Measurements from ENCODE around the gene NTN4. TPM values are rescaled to one million over a fixed set of nuclear protein-coding genes. Genes with fewer than 3 reads are reported as not detected.

NTN4 gene
- total and polyA plus RNA-seq, 4 donors = 3.2 to 30.5 (median 15.0) TPM

- no peak for DNase-seq (ENCODE audit: low spot score)
- H3K27me3 ChIP-seq (ENCODE audit: control insufficient read depth in 4 of 4, insufficient read depth in 4 of 4, low read length in 3 of 4) = no peaks in the 10 kb centered on the region
- H3K9ac ChIP-seq (ENCODE audit: low read depth in 1 of 2, low read length in 2 of 2) = no peak overlapping the region
- no peak overlapping the region for H3K4me3 ChIP-seq (ENCODE audit: low read depth in 1 of 3, low read length in 3 of 3)
- 93% methylated on average over 7 of the region's 7 CpGs for WGBS
- TF ChIP-seq CTCF (IDR thresholded peaks at IDR 0.05; ENCODE audit: low read depth, low read length, missing input control) (no peak), ATF3 (IDR thresholded peaks at IDR 0.05) (no peak), FOXA1 (IDR thresholded peaks at IDR 0.05) (no peak), EGR1 (IDR thresholded peaks at IDR 0.05; ENCODE audit: low read depth in 2 of 2) (no peak), RXRA (IDR thresholded peaks at IDR 0.05) (no peak), GABPA (IDR thresholded peaks at IDR 0.05 in 1 of 2, conservative IDR thresholded peaks at IDR 0.05 in 1 of 2) (no peak), ZBTB33 (IDR thresholded peaks at IDR 0.05) (no peak), HNF4A (conservative IDR thresholded peaks at IDR 0.05) (no peak), NR2F2 (IDR thresholded peaks at IDR 0.05) (no peak), HNF4G (IDR thresholded peaks at IDR 0.05) (no peak), FOXA2 (IDR thresholded peaks at IDR 0.05) (no peak), YY1 (IDR thresholded peaks at IDR 0.05) (no peak), JUND (IDR thresholded peaks at IDR 0.05) (no peak), REST (IDR thresholded peaks at IDR 0.05) (no peak), RAD21 (IDR thresholded peaks at IDR 0.05) (no peak), TAF1 (conservative IDR thresholded peaks at IDR 0.05) (no peak)
- H3K27ac ChIP-seq (ENCODE audit: low read depth in 1 of 2, low read length in 2 of 2) = no peak overlapping the region
- H3K9me3 ChIP-seq (ENCODE audit: control insufficient read depth in 4 of 4, low read length in 3 of 4) = no peaks in the 10 kb centered on the region
- peaks cover 0 to 5% (median 1%) of the 10 kb centered on the region in 4 donors for H3K4me1 ChIP-seq (ENCODE audit: control insufficient read depth in 4 of 4, insufficient read depth in 4 of 4, low read length in 3 of 4)
- H3K36me3 ChIP-seq (ENCODE audit: control insufficient read depth in 4 of 4, insufficient read depth in 3 of 4, low read depth in 1 of 4, low read length in 3 of 4) = no peaks in the 10 kb centered on the region
These were observed 18.6 kb upstream of the NTN4 start for GRCh38 chr12:95809000-95809680.

- TF ChIP-seq GABPA (IDR thresholded peaks at IDR 0.05 in 1 of 2, conservative IDR thresholded peaks at IDR 0.05 in 1 of 2) = no peak
- TF ChIP-seq ZBTB33 (IDR thresholded peaks at IDR 0.05) = no peak
- TF ChIP-seq HNF4G (IDR thresholded peaks at IDR 0.05) = no peak
- TF ChIP-seq SP1 (IDR thresholded peaks at IDR 0.05) = no peak
- TF ChIP-seq RXRA (IDR thresholded peaks at IDR 0.05) = no peak
- no peak for TF ChIP-seq RAD21 (IDR thresholded peaks at IDR 0.05)
- TF ChIP-seq MAX (IDR thresholded peaks at IDR 0.05) = no peak
- no peak for TF ChIP-seq HNF4A (conservative IDR thresholded peaks at IDR 0.05)
- H3K9ac ChIP-seq (ENCODE audit: low read depth in 1 of 2, low read length in 2 of 2) = no peak overlapping the region
- no peak overlapping the region for H3K27ac ChIP-seq (ENCODE audit: low read depth in 1 of 2, low read length in 2 of 2)
- WGBS = 88% methylated on average over 7 of the region's 7 CpGs
- no peak overlapping the region for H3K4me3 ChIP-seq (ENCODE audit: low read depth in 1 of 3, low read length in 3 of 3)
- DNase-seq (ENCODE audit: low spot score) = no peak
- H3K36me3 ChIP-seq (ENCODE audit: control insufficient read depth in 4 of 4, insufficient read depth in 3 of 4, low read depth in 1 of 4, low read length in 3 of 4) = no peaks in the 10 kb centered on the region
- H3K27me3 ChIP-seq (ENCODE audit: control insufficient read depth in 4 of 4, insufficient read depth in 4 of 4, low read length in 3 of 4) = no peaks in the 10 kb centered on the region
- H3K4me1 ChIP-seq (ENCODE audit: control insufficient read depth in 4 of 4, insufficient read depth in 4 of 4, low read length in 3 of 4) = peaks cover 0 to 7% (median 2%) of the 10 kb centered on the region in 4 donors
- H3K9me3 ChIP-seq (ENCODE audit: control insufficient read depth in 4 of 4, low read length in 3 of 4) = no peaks in the 10 kb centered on the region
These were observed 17.6 kb upstream of the NTN4 start for GRCh38 chr12:95808146-95808545.

Measured in liver (tissue), 9 donors.